Activated CD4-positive, alpha-beta T cell treated with anti-CD3 and anti-CD28 coated beads, Interleukin-2, amount 50 U/mL, for 16 hours (primary cell): ENCODE data around the gene EIF4EBP3.

Source experiments
- DNase-seq: peaks from one replicate; pipeline ENCODE4 v3.0.0-alpha.2; 2020

Gene EIF4EBP3

DNA sequence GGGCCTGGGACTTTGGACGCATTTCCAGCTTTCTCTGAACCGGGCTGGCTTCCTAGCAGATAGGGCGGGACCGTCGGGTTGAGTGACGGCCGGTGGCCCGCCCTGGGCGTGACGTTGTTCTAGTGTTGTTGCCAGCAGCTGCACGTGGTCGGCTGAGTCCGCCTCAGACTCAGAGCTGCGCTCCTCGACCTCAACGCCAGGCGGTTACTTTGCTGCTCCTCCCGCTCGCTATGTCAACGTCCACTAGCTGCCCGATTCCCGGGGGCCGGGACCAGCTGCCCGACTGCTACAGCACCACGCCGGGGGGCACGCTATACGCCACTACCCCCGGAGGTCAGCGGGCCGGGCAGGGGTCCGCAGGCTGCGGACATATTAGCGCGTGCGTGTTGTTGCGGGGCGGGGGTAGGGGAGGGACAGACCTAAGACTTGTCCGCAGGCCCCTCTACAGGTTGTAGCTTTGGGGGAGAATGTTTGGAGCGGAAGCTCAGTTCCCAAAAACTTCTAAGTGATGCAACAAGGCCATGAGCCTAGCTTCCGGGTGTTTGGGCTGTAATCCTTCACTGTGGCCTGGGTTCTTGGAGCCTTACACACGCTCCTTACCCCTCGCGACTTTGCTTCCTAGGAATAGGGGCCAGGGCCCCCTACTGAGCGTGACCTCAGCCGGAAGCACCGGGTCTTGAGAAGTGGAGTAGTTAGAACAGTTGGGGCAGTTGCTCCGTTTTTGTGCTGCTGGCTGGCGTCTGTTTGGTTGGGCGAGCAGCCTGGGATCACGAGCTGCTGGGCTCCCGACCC, at the start of gene EIF4EBP3:
Gene EIF4EBP3 (plus strand): TSS at position 155 of the 792 bp plus-strand sequence. CDS start 76 bp downstream, at position 231.
- DNase-seq, result peak; percentile 85

DNA sequence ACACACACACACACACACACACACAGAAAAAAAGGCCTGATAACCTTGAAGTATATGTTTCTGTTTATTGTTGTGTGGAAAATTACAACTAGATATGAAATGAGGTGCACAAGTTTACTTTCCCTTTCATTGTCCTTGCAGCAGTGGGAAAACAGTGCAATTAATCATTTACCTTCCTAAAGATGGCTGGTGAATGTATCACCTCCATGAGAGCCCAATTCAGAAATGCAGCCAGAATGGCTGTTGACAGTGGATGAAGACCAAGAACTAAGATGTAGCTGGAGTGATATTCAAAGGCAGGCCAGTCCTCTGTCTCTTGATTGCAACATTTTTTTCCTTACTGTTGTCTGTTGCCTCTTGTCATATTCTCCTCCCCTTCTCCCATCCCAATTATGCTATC, 49.6 kb upstream of the EIF4EBP3 start:
- DNase-seq, result no peak

DNA sequence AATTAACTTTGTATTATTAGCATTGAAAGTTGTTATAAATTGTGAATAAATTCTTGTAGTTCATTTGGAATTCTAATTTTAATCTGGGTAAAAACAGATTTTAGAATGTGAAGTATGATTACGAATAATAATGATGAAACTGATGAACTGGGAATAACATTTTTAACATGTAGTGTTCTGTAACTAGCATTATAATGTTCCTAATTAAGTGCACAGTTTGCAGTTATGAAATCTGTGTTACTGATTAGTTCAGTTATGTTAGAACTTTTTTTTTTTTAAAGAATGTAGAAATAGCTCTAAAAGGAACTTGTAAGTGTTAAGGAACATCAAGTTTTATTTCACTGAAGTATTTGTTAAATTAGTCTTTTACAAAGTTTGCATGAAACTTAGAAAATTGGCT, 48.9 kb upstream of the EIF4EBP3 start:
- DNase-seq, result no peak

DNA sequence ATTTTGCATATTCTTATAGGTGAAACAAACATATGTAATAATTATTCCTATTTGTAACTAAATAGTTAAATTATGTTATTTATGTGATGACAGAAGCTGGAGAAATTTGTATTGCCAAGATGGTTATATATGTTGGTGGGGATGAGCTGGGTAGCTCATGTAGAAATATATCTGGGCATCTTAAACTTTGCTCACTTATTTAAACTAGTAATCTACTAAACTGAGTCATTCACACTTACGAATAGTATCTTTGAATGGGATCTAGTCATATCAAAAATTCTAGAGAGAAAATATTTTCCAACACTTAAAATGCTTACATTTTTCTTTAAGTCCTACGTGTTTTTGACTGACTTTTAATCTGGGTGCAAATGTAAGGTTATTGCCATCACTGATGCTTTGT, 44.6 kb upstream of the EIF4EBP3 start:
- peak; percentile 20 for DNase-seq

DNA sequence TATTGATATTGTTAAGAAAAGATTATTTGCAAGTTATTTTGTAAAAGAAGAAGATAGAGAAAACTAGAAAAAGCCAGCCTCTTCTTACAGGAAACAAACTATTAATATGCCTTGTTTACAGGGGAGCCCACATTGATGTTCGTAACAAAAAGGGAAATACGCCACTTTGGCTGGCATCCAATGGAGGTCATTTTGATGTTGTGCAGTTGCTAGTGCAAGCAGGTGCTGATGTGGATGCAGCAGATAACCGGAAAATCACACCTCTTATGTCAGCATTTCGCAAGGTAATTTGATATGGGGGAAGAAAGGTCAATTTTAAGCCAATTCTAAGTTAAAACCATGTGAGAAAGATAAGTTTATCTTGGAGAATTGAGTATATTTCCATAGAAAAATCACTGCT, 37.6 kb upstream of the EIF4EBP3 start:
- no peak for DNase-seq

DNA sequence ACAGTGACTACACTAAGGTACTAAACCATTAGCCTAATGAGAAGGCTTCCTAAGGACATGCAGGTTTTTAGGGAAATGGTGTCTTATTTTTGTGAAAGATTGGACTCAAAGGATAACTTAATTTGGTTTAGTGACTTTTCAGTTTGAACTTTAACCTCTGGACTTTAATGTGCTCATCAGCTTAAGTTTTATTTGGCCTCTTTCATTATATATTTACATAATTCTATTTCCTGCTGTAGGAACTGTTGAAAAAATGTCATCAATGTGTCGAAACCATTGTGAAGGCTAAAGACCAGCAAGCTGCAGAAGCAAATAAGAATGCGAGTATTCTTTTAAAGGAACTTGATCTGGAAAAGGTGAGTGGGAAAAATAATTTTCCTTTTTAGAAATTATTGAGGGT, 34.3 kb upstream of the EIF4EBP3 start:
- DNase-seq, result no peak

DNA sequence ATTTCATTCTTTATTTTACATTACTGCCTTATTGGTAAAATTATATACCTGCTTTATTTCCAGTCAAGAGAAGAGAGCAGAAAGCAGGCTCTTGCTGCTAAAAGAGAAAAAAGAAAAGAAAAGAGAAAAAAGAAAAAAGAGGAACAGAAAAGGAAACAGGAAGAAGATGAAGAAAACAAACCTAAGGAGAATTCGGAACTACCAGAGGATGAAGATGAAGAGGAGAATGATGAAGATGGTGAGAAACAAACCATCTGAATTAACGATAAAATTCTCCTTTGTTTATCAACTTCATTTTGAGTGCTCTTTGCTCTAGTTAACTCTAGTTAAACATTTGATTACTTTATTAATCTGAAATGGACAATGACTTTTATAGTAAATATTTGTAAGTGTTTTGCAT, 23.5 kb upstream of the EIF4EBP3 start:
- DNase-seq, result no peak

DNA sequence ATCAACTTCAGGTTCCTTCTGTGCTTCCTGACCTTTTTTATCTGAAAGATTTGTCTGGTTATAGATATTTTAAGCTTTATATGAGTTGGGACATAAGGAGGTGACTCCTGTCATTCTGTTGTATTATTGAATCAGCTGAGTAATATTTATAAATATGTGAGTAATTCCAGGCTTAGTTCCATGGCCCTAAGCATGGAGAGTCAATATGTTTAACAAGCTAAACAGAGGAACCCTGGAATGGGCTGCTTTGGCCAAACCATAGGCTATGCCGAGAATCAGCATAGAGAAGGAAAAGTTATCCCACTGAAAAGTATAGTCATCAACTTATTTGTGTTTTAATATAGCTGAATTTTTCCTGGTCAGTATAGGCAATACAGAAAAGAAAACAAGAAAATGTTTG, 7.2 kb upstream of the EIF4EBP3 start:
- DNase-seq, result no peak

DNA sequence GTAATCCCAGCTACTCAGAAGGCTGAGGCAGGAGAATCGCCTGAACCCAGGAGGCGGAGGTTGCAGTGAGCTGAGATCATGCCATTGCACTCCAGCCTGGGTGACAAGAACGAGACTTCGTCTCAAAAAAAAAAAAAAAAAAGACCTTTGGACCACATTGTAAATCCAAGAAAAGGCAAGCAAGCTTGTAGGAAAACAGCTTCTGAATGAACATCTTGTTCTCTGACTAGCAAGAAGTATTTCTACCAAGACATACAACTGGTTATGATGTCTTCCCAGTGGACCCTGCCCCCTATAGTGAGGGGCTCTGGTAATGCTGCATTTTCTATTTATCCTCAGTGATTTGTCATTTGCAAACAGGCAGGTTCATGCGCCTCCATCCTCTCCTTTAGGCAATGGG, 4.5 kb upstream of the EIF4EBP3 start:
- no peak for DNase-seq

DNA sequence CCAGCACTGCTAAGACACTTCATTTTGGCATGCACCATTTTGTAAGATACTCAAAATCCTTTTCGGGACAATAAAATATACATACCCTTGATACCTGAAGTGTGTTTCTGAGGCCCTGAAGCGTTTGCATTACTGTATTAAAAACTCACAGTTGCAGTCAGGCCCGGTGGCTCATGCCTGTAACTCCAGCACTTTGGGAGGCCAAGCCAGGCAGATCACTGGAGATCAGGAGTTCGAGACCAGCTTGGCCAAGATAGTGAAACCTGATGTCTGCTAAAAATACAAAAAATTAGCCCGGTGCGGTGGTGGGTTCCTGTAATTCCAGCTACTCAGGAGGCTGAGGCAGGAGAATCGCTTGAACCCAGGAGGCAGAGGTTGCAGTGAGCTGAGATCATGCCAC, 2.5 kb upstream of the EIF4EBP3 start:
- no peak for DNase-seq

DNA sequence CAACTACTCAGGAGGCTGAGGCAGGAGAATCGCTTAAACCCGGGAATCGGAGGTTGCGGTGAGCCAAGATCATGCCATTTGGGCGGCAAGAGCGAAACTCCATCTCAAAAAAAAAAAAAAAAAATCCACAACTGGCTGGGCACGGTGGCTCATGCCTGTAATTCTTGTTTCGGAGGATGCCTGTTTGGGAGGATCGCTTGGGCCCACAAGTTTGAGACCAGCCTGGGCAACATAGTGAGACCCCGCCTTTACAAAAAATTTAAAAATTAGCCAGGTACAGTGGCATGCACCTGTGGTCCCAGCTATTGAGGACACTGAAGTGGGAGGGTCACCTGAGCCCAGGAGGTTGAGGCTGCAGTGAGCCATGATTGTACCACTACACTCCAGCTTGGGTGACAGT, 1.9 kb upstream of the EIF4EBP3 start:
- no peak for DNase-seq

DNA sequence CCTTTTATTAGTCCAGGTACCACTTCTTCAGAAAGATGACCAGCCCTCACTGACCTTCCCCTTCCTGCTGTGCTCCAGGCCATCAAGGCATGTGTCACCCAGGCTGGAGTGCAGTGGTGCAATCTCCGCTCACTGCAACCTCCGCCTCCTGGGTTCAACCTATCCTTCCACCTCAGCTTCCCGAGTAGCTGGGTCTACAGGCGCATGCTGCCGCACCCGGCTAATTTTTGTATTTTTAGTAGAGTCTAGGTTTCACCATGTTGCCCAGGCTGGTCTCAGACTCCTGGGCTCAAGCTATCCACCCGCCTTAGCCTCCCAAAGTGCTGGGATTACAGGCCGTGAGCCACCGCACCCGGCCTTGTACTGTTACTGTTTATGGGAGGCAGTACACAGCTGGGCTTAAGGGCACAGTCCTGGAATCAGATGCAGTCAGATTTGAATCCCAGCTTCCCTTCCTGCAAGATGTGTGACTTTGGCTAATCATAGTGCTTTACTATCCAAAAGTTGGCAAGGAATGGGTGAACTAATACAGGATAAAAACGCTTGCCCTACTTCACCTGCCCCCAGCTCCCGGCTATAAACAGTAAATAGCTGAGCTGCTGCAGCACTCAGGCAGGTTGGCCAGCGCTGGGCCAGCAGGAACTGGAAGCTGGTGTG, 483 bp upstream of the EIF4EBP3 start:
- DNase-seq, result no peak

DNA sequence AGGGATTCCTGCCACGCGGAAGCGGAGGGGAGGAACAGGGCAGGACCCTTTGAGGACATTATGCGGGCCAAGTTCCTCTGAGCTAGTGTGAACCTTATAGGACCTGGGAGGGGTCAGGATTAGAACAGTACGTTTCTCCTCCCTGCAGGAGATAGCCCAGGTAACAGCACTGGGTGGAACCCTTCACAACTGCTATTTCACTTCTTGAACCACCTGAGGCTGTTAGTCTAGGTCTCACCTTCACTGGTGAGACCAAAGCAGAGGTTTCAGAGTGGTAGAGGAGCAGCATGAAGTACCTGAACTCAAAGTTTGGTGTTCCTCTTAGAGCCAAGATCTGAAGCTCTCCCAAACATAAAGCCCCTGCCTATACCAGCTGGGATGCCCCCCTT, 832 bp downstream of the EIF4EBP3 start:
- DNase-seq, result no peak

DNA sequence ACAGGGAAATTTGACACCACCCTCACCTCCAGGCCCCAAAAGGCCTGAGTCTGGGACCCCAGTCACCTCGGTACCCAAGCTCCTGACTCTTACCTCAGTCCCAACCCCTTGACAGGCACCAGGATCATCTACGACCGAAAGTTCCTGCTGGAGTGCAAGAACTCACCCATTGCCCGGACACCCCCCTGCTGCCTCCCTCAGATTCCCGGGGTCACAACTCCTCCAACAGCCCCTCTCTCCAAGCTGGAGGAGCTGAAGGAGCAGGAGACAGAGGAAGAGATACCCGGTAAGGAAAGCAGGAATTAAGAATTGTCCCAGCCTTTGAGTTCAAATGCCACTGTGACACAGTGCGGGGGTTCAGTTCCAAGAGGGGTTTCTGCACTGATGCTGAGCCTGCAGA, 1.3 kb downstream of the EIF4EBP3 start:
- DNase-seq, result no peak

DNA sequence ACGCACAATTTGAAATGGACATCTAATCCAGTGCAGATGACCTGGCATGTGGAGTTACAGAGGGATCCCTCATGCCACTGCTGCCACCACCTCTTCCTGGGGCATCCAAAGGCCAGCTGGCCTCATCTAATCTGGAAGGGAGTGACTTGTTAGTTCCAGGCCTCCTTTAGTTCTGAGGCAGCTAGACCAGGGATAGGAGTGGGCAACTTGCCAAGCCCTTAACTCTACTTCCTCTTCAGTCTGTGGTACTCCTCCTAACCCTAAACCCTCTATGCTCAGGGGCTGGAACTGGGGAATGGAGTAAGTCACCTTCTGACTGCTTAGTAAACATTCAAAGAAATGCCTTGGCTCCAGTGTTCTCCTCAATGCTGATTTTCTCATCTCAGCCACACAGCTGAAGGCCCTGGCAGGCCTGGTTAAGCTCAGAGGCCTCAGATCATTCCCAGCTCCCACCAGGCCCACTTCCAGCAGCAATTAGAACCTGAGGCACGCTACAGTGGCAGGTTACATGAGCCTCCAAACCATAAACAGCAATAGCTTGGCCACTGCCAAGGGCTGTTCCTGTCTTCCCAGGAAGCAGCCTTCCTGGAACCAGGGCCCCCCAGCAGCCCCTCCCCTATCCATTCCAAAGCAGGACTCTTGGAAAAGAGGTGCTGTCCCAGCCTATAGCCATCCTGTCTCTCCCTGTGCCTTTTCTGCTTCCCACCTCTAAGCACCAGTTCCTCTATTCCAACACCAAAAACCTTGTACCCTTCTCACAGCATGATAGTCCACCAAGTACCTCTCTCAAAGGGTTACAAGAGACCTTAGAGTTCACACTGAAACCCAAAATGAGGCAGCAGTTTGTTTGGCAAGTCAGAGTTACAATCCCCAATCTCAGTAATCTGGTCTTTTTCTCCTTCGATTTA, 2.0 kb downstream of the EIF4EBP3 start:
- DNase-seq, result no peak

DNA sequence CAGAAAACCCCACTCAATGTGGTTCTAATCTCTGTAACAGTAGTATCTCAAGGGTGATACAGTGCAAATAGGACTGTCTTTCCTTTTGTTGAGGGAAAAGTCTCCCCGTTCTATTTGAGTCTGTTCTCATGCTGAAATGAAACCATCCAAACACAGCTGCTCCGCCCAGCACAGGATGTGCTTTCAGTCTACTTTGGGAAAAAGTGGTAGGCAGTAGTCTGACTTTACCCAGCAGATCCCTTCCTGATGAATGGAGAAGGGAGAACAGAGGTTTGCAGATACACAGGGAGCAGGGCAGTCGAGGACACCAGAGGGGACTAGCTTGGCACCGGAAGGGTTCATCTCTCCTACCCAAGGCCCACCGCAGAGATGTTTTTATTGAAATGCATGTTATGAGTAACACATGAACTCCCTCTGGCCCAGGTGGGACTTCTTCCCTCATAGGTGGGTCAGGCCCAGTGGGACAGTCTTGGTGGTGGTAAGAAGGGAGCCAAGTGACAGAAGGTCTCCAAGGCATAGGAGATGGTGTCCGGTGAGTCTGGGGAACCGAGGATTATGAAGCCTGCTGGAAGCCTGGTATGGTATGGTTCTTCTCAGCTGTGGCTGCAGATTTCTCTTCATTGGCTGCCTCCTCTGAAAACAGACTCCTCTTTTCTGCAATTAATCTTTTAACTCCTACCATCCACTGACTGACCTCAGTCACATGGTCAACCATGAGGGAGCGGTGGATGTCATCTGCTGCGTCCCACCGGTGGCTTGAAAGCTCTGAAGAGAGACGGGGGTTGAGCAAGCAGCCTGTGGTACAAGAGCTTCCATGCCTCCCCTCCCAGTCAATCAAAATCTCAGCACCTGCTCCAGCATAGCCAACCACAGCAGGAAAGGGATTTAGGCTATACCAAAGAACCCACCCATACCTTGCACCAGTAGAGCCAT, 3.0 kb downstream of the EIF4EBP3 start:
- DNase-seq, result no peak

DNA sequence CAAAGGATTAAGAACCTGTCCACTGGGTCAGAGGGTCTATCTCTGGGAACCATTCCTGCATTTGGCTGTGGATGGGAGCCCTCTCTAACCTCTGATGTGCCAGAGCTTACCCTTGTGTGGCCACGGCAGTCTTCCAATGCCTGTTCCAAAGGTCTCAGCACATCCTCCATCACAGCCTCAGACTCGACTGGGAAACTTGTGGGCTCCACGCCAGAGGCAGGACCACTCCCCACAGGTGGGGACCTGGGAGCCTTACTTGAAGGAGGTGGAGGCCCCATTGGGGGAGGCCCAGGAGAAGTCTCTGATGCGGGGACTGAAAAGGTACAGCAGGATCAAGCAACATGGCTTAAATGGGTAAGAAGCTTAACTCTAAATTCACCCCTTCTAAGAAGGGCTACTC, 4.4 kb downstream of the EIF4EBP3 start:
- DNase-seq, result no peak

DNA sequence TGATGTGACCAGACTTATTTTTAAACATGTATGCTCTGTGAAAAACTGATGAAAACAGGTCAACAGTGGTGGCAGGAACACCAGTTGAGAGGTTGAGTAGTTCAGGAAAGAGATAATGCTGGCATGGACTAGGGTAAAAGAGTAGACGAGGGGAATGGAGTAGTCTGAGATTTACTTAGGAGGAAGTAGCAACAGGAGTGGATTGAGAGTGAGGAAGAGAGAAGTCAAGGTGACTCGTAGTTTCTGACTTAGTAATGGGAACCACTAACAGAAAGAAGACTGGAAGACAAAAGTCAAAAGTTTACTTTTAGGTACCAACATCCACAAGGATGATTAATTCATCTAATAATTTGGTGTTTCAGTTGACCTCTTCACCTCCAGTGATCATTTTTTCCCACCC, 6.2 kb downstream of the EIF4EBP3 start:
- DNase-seq, result peak; percentile 57

DNA sequence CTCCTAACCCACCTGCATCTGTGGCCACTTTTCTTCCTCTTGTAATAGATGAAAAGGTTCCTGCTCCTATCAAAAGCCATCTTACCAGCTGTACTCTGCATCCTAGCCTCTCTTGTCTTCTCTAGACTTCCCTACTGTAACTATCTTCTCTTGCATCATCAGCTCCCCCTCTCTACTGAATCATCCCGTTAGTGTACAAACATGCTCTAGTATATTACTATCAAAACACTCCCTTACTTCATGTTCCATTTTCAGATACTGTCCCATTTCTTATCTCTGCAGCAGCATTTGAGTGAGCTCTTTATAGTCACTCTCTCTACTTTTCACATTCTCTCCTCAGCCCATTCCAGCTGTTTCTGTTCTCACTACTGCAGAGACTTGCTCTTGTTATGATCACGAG, 7.0 kb downstream of the EIF4EBP3 start:
- DNase-seq, result no peak

DNA sequence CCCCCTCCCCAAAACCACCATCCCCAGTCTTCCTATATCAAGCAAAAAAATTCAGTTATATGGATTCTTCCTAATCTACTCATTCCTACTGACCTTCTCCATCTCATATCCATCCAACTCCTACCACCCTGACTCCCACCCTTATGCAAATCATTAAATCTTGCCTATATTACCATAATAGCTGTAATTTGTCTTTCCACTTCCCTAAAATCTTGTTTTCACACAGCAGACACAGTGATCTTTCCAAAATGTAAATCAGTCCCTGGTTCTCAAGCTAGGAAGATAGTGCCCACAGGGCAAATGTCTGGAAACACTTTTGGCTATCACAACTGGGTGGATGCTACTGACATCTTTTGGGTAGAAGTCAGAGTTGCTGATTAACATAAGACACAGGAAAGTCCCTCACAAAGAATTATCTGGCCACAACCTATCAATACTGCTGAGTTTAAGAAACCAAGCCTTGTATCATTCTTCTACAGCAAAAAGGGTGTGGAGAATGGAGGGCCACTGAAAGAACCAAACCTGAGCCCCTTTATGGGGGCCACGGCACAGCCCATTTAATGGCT, 8.4 kb downstream of the EIF4EBP3 start:
- DNase-seq, result no peak

DNA sequence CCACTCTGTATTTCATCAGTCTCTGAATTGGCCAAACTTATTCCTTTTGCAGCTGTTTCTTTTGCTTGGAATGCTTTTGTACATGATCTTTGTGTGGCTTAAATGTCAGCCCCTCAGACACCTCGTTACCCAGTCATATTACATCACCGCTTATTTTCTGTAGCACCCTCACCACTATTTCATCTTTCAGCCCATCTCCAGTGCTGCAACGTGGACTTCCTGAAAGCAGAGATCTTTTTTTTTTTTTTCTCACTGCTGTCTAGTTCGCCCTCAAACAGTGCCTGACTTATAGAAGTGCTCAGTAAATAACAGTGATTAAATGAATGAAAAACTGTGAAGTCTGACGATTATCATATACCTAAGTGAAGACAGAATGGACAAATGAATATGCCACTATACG, 9.0 kb downstream of the EIF4EBP3 start:
- DNase-seq, result no peak

DNA sequence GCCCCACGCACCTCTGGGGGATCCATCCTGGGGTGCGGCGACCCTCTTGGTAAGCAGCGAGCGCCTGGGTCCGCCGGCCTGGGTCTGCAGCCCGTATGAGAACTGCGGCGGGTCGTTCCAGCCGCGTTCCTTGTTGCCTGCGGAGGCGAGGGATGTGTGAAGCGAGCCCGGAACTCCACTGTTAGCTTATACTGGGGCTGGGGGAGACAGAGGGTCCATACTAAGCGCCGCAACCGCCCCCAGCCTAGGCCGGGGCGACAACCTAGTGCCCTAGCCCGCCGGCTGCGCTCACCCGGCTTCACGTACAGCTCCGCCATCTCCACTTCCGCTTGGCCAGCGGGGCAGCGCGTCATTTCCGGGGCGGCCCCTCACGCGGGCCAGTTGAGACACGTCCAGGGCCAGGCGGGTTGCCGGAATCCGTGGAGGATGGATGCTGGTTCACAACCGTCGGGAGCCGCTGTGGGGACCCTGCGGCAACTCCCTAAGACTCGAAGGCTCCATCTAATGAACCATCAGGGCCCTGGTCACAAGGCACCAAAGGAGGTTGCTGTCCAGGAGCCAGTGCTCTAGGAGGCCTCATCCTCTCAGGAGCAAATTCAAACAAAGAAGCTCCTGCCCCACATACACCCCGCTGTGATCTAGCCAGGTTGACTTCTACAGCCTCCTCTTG, 9.8 kb downstream of the EIF4EBP3 start, which contains the start of gene SRA1:
Gene SRA1 (minus strand): TSS at position 338 of the 670 bp plus-strand sequence. CDS start 21 bp downstream, at position 317.
- peak; percentile 93 for DNase-seq
